ENCODE results near the gene ZNF527.

- TF ChIP-seq CTCF (IDR thresholded peaks at IDR 0.05) (no peak), POLR2A (IDR thresholded peaks at IDR 0.05) (no peak), POLR2AphosphoS5 (IDR thresholded peaks at IDR 0.05) (no peak)
Measured at GRCh38 chr19:37361994-37362393, 8.9 kb upstream of the ZNF527 start.
